Left ventricle myocardium inferior (tissue), 1 donor: ENCODE data around the gene BLOC1S5. TPM values are rescaled to one million over a fixed set of nuclear protein-coding genes. Genes with fewer than 3 reads are reported as not detected.

ENCODE experiments used
- DNase-seq: peaks from one replicate; pipeline ENCODE4 v3.0.0-alpha.2; 2020
- H3K27ac ChIP-seq: fragments of 200-600 bp; replicated peaks from 2 replicates; pipeline ENCODE4 v1.8.0; 2021
- H3K27me3 ChIP-seq: fragments of 200-600 bp; 2 replicates; pipeline ENCODE4 v1.8.0; 2021; ENCODE audit warnings: low read depth
- H3K36me3 ChIP-seq: fragments of 200-600 bp; 2 replicates; pipeline ENCODE4 v1.8.0; 2021
- H3K4me1 ChIP-seq: fragments of 200-600 bp; 2 replicates; pipeline ENCODE4 v1.8.0; 2021
- H3K4me3 ChIP-seq: fragments of 200-600 bp; 2 replicates; pipeline ENCODE4 v1.8.0; 2021; ENCODE audit warnings: mild to moderate bottlenecking, moderate library complexity
- H3K9me3 ChIP-seq: fragments of 200-600 bp; replicated peaks from 2 replicates; pipeline ENCODE4 v1.8.0; 2021
- intact Hi-C: fragments of 100-400 bp; cut with micrococcal nuclease; formaldehyde crosslinking; loops from one replicate; pipeline ENCODE4 v1.11.0; 2022
- long read RNA-seq: library from polyadenylated mRNA; unstranded; transcript quantifications from one replicate; pipeline ENCODE4 v2.0.0, GENCODE V29; 2021
- total RNA-seq: library from RNA; stranded (reverse); fragmentation: NEBNext Ultra II Directional; extraction: Animal tissue kit (Norgen Biotek cat#: 25700); gene quantifications from one replicate; pipeline ENCODE4 v1.2.1, GENCODE V29; 2021
- TF ChIP-seq, protein P1 (sequence below): fragments of 200-600 bp; IDR thresholded peaks from 2 replicates; pipeline ENCODE4 v1.8.0; 2021; ENCODE audit warnings: antibody characterized with exemption, mild to moderate bottlenecking, borderline replicate concordance
- donor health status: DM: no; HTN: yes; CAD: no; lungs with severe emphysema.

BLOC1S5 gene, protein sequence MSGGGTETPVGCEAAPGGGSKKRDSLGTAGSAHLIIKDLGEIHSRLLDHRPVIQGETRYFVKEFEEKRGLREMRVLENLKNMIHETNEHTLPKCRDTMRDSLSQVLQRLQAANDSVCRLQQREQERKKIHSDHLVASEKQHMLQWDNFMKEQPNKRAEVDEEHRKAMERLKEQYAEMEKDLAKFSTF
- total RNA-seq = 8.5 TPM
- long read RNA-seq, transcript BLOC1S5-202 (5 exons, 2,684 nt) = major isoform, 11 of 13 reads
- long read RNA-seq, partial matches to known transcripts = 0 of 13 reads
- long read RNA-seq, other reads (novel, unspliced or antisense) = 1 of 13 reads

DNA sequence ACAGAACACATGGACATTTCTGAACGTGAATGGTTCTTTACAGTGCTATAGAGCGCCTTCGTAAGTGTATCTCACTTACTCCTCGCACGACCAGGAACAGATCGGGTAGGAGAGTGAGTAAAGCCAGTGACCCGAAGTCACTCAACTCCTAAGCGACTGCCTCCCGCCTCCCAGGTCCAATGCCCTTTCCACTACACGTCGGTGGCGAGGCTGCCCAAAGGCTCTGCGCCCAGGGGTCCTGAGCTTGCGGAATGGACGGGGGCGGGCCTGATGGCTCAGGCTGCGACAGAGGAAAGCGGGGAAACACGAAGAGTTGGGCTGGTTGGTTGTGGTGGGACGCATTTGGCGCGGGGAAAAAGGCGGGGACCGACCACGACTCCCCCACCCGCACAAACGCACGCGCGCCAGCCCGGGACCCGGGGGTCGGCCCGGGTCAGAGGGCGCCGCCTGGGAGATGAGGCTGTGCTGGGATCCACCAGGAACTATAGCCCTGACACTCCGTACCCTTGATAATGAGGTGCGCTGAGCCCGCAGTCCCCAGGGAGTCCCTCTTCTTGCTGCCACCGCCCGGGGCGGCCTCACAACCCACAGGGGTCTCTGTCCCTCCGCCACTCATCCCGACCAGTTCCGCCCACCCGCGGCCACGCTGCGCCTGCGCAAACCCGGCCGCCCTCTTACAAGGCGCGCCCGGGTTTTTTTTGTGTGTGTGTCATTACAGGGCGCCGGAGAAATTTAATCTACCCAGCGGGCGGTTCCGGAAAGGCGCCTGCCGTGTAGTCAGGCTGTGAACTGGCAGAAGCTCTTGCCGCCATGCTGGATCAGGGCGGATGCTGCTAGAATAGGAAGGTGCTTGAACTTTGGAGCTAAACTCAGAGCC lies at the start of gene BLOC1S5:
Gene BLOC1S5 (minus strand): TSS at position 629 of the 877 bp plus-strand sequence. CDS start 13 bp downstream, at position 616.
- Histone ChIP-seq H3K9me3 (no peaks in the 10 kb centered on the region), H3K4me1 (peaks cover 27% of the 10 kb centered on the region), H3K36me3 (peaks cover 17% of the 10 kb centered on the region), H3K27ac (peak within 1 kb of the TSS; percentile 94), H3K27me3 (no peaks in the 10 kb centered on the region), H3K4me3 (peak within 1 kb of the TSS; percentile 95)
- intact Hi-C loops = no loop called here
- DNase-seq = peak; percentile 96
- TF ChIP-seq, protein P1, sequence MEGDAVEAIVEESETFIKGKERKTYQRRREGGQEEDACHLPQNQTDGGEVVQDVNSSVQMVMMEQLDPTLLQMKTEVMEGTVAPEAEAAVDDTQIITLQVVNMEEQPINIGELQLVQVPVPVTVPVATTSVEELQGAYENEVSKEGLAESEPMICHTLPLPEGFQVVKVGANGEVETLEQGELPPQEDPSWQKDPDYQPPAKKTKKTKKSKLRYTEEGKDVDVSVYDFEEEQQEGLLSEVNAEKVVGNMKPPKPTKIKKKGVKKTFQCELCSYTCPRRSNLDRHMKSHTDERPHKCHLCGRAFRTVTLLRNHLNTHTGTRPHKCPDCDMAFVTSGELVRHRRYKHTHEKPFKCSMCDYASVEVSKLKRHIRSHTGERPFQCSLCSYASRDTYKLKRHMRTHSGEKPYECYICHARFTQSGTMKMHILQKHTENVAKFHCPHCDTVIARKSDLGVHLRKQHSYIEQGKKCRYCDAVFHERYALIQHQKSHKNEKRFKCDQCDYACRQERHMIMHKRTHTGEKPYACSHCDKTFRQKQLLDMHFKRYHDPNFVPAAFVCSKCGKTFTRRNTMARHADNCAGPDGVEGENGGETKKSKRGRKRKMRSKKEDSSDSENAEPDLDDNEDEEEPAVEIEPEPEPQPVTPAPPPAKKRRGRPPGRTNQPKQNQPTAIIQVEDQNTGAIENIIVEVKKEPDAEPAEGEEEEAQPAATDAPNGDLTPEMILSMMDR = no peak

DNA sequence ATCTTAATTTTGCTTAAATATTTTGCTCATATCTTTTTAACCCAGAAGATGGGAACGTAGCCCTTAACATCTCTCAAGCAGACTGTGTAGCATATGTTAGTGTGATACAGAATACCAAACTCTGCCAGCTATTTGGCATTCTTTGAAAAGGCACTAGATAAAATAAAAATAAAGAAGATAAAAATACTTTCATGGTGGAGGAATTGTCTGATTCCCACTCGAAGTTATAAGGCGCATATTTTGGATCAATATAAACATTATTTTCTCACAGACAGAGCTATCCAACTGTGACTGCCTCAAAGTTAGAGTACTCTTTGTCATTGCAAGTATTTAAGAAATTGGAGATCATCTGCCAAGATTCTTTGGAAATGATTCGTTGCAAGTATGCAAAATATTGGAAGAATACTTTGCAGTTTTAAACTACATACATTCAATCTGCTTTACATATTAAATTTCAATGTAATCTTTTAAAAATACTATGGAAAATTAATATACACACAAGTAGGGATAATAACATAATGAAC lies 49.0 kb upstream of the BLOC1S5 start:
- Histone ChIP-seq H3K27ac (no peak overlapping the region), H3K9me3 (no peaks in the 10 kb centered on the region), H3K36me3 (no peaks in the 10 kb centered on the region), H3K4me1 (no peaks in the 10 kb centered on the region), H3K4me3 (no peak overlapping the region), H3K27me3 (peaks cover 35% of the 10 kb centered on the region)
- no peak for DNase-seq
- TF ChIP-seq, protein P1 = no peak
- intact Hi-C loops = no loop called here

DNA sequence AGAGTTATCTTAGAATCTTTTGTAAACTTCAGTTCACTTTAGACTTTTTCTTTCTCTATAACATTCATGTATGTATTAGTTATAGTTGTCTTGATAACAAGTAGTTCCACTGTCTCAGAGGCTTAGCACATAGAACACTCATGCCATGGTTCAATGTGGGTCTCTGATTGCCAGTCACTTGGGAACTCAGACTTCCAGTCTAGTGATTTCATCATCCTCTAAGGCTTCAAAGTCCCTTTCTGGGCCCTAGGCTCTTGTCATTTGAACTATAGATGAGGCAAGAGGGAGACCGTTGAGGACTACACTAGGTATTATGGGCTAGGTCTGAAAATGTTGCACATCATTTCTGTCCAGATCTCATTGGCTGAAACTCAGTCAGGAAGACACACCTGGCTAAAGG lies 46.5 kb upstream of the BLOC1S5 start:
- DNase-seq = no peak
- intact Hi-C loops = no loop called here
- TF ChIP-seq, protein P1 = no peak
- Histone ChIP-seq H3K4me3 (no peak overlapping the region), H3K36me3 (no peaks in the 10 kb centered on the region), H3K4me1 (no peaks in the 10 kb centered on the region), H3K27ac (no peak overlapping the region), H3K27me3 (peaks cover 60% of the 10 kb centered on the region), H3K9me3 (no peaks in the 10 kb centered on the region)

DNA sequence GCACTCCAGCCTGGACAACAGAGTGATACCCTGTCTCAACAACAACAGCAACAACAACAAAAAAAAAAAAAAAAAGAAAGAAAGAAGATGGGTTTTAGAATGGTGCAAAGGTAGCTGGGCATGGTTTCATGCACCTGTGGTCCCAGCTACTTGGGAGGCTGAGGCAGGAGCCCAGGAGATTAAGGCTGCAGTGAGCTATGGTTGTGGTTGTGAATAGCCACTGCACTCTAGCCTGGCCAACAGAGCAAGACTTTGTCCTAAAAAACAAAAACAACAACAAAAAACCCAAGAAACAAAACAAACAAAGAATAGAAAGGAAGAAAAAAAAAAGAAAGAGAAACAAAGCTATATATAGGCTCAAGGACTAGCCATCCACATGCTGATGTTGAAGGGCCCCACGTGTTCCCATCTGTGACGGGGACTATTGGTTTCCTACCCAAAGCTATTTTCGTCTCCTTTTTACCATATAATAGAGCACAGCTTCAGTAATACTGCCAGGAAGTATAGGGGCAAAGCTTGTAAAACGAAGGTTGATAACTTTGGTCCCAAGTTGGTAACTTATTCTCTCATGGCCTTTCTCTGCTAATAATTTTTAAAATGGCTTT lies 46.0 kb upstream of the BLOC1S5 start:
- peaks cover 65% of the 10 kb centered on the region for H3K27me3 ChIP-seq
- H3K4me1 ChIP-seq = no peaks in the 10 kb centered on the region
- DNase-seq = no peak
- no peaks in the 10 kb centered on the region for H3K36me3 ChIP-seq
- no peak overlapping the region for H3K27ac ChIP-seq
- H3K9me3 ChIP-seq = no peaks in the 10 kb centered on the region
- intact Hi-C loops = no loop called here
- no peak overlapping the region for H3K4me3 ChIP-seq
- TF ChIP-seq, protein P1 = no peak
